ENCODE results near the gene VSIG10.

VSIG10 gene

DNA sequence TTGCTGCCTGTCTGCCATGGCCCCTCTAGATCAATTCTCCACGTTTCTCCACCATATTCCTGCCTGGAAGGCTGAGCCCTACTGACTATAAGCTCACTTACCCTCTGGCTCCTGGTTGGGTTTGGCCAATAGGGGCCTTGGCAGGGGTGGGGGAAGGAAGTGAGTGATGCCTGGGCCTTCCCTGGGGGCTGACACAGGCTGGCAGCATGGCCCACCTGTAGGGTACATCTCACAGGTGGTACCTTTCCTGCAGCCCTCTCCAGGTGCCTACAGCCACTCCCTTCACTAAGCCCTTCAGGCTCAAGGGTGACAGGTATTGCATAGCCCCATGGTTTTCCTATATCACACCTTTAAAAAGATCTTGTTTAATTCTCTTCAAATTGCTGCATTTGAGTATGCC is 83.8 kb downstream of the VSIG10 start:
- no peak overlapping the region for H3K4me3 ChIP-seq (ENCODE audit: low read length)
- DNase-seq (ENCODE audit: low read depth) = no peak
- TF ChIP-seq, protein P1, sequence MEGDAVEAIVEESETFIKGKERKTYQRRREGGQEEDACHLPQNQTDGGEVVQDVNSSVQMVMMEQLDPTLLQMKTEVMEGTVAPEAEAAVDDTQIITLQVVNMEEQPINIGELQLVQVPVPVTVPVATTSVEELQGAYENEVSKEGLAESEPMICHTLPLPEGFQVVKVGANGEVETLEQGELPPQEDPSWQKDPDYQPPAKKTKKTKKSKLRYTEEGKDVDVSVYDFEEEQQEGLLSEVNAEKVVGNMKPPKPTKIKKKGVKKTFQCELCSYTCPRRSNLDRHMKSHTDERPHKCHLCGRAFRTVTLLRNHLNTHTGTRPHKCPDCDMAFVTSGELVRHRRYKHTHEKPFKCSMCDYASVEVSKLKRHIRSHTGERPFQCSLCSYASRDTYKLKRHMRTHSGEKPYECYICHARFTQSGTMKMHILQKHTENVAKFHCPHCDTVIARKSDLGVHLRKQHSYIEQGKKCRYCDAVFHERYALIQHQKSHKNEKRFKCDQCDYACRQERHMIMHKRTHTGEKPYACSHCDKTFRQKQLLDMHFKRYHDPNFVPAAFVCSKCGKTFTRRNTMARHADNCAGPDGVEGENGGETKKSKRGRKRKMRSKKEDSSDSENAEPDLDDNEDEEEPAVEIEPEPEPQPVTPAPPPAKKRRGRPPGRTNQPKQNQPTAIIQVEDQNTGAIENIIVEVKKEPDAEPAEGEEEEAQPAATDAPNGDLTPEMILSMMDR (conservative IDR thresholded peaks at IDR 0.05; ENCODE audit: low read depth, low read length) = no peak

DNA sequence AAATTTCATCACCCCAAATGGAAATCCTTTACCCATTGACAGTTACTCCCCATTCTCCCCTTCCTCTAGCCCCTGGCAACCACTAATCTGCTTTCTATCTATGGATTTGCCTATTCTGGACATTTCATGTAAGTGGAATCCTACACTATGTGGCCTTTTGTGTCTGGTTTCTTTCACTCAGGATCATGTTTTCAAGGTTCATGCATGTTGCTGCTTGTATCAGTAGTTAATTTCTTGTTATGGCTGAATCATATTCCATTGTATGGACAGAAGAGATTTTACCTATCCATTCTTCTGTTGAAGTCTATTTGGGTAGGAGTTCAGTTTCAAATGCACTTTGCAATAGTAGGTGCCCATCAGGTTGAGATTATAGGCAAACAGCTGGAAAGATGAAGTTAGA is 85.9 kb downstream of the VSIG10 start:
- no peak for DNase-seq (ENCODE audit: low read depth)
- H3K4me3 ChIP-seq (ENCODE audit: low read length) = peak overlapping the region; percentile 93
- TF ChIP-seq, protein P1 (conservative IDR thresholded peaks at IDR 0.05; ENCODE audit: low read depth, low read length) = no peak

DNA sequence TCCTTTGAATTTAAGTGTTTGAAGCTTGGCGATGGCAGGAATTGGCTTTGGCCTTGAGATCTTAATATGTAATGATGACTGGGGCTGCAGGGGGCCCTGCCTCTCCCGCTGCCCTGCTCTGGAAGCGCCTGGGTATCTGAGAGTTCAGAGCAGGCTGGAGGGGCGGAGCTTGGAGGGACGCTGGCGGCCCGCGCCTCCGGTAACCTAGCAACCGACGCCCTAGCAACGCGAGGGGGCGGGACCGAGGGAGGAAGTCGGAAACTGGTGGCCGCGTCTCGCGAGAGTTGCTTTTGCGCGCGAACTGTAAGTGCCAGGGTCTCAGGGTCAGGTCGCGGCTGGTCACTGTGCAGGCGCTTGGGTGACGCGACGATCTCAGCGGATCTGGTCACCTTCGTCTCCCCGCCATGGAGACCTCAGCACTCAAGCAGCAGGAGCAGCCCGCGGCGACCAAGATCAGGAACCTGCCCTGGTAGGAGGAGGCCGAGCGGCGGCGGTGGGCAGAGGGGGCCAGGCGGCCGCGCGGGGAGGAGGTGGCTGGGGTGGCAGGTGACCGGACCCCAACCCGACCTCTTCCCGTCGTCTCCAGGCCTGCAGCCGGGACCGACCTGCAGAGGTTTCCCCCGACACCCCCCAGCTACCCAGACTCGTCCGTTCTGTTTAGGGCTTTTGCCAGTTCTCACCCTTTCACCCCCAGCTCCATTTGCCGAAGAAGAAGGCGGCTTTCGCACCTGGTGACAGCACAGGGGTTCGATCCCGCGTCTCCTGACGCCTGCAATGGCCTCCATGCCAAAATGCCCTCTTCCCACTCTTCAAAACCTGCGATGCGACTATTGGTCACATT is 87.2 kb downstream of the VSIG10 start, which contains the start of gene RFC5:
TSS of gene RFC5 (plus strand) at position 280 of the 841 bp plus-strand sequence. CDS start at position 405, 125 bp downstream.
- H3K4me3 ChIP-seq (ENCODE audit: low read length) = peak within 1 kb of the TSS; percentile 93
- peak; percentile 72 for DNase-seq (ENCODE audit: low read depth)
- TF ChIP-seq, protein P1 (conservative IDR thresholded peaks at IDR 0.05; ENCODE audit: low read depth, low read length) = no peak

DNA sequence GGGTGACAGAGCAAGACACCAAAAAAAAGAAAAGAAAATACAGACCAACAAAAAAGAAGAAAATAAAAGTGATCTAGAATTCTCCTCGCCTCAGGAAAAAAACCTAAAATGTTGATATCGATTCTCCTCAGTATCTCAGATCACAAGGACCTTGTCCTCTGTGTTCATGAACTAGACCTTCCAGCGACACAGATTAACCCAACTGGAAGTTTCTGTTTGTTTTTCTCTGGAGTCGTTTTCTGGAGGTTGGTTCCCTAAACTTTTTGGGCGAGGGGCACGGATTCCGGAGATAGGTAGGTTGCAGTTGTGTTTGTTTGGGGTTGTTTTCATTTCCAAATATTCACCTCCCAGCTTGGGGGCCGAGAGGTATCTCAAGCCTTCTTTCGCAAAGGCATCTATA is 87.9 kb downstream of the VSIG10 start:
- peak overlapping the region; percentile 93 for H3K4me3 ChIP-seq (ENCODE audit: low read length)
- no peak for DNase-seq (ENCODE audit: low read depth)

DNA sequence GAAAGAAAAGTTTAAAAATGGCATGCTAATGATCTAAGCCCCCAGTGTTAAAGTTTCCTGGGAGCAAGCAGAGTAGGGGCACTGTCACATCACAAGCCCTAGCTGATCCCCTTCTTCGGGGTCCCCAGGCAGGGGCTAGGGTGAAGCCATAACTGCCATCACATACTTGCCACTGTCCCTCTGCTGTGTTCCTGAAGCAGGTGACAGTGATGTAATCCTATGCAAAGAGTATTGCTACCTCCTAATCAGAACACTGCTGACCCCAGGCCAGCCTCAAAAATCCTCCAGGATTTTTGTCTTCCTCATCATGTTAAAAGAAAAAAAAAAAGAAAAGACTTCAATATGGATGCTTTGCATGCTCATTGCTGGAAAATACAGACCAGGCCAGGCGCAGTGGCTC is 88.5 kb downstream of the VSIG10 start:
- TF ChIP-seq, protein P1 (conservative IDR thresholded peaks at IDR 0.05; ENCODE audit: low read depth, low read length) = no peak
- no peak overlapping the region for H3K4me3 ChIP-seq (ENCODE audit: low read length)
- no peak for DNase-seq (ENCODE audit: low read depth)

More for the DNA sequence above, 87.9 kb downstream of the VSIG10 start:
- TF ChIP-seq, protein P1 (conservative IDR thresholded peaks at IDR 0.05; ENCODE audit: low read depth, low read length) = no peak
